H1 (cell line): ENCODE measurements around the gene DOK1. TPM values are rescaled to one million over a fixed set of nuclear protein-coding genes. Genes with fewer than 3 reads are reported as not detected.

ENCODE experiments used
- CTCF ChIA-PET: fragments of 300-600 bp; sonication (Branson Sonifier 250); formaldehyde crosslinking; loops from one replicate; lab custom pipeline; 2021; ENCODE audit not compliant: partially characterized antibody; lab: Charles Lee
- POLR2A ChIA-PET: fragments of 300-600 bp; sonication (Branson Sonifier 250); formaldehyde crosslinking; loops from one replicate; lab custom pipeline; 2021; ENCODE audit warnings: inconsistent platforms; ENCODE audit not compliant: partially characterized antibody; lab: Charles Lee
- DNase-seq, 2 experiments: peaks; one replicate each; pipeline versions ENCODE4 v3.0.0 to v3.0.0-alpha.2; 2010 to 2022; ENCODE audit warnings: low spot score in 2 of 2, low read depth in 1 of 2, mixed read lengths in 1 of 2
- FAIRE-seq: peaks from 2 replicates; lab custom pipeline; 2011; peaks lifted over from hg19 to GRCh38; lab: Jason Lieb, UNC
- H2AFZ ChIP-seq: 2 replicates; pipeline ENCODE4 v1.8.1; 2012; ENCODE audit warnings: low read length, inconsistent platforms
- H2AK5ac ChIP-seq: 2 replicates; pipeline ENCODE4 v1.6.1; 2013; ENCODE audit warnings: low read depth, low read length
- H2BK120ac ChIP-seq: replicated peaks from 2 replicates; pipeline ENCODE3; 2013; ENCODE audit warnings: low read depth, low read length, inconsistent platforms
- H2BK12ac ChIP-seq: 2 replicates; pipeline ENCODE4 v1.6.1; 2013; ENCODE audit warnings: low read depth, low read length
- H2BK15ac ChIP-seq: 2 replicates; pipeline ENCODE4 v1.6.1; 2013; ENCODE audit warnings: low read length
- H2BK20ac ChIP-seq: 2 replicates; pipeline ENCODE4 v1.6.1; 2013; ENCODE audit warnings: low read length
- H2BK5ac ChIP-seq: 2 replicates; pipeline ENCODE4 v1.6.1; 2013; ENCODE audit warnings: low read depth, low read length
- H3K14ac ChIP-seq: 2 replicates; pipeline ENCODE4 v1.6.1; 2013; ENCODE audit warnings: inconsistent platforms; ENCODE audit not compliant: insufficient read length
- H3K18ac ChIP-seq: 2 replicates; pipeline ENCODE4 v1.6.1; 2013; ENCODE audit warnings: low read length; ENCODE audit errors: extremely low read depth
- H3K23ac ChIP-seq: 2 replicates; pipeline ENCODE4 v1.6.1; 2013; ENCODE audit warnings: inconsistent platforms; ENCODE audit not compliant: insufficient read length
- H3K23me2 ChIP-seq: 2 replicates; pipeline ENCODE4 v1.6.1; 2013; ENCODE audit warnings: low read depth, low read length
- H3K27ac ChIP-seq: 2 replicates; pipeline ENCODE4 v1.6.1; 2011; ENCODE audit warnings: low read depth, low read length, inconsistent platforms
- H3K27me3 ChIP-seq, 4 experiments: replicated peaks in 1 of 4; 1 replicate in 1 of 4; 2 replicates in 3 of 4; pipeline versions ENCODE4 v1.6.1 to v1.8.1; 2011 to 2013; ENCODE audit warnings: low read length in 3 of 4, mild to moderate bottlenecking in 3 of 4, inconsistent platforms in 2 of 4, mixed read lengths in 2 of 4, moderate library complexity in 1 of 4; ENCODE audit not compliant: control insufficient read depth in 3 of 4, insufficient read depth in 3 of 4; ENCODE audit errors: extremely low read depth in 1 of 4
- H3K36me3 ChIP-seq, 4 experiments: 2 replicates each; pipeline versions ENCODE4 v1.6.1 to v1.8.1; 2011 to 2013; ENCODE audit warnings: mild to moderate bottlenecking in 4 of 4, low read length in 3 of 4, moderate library complexity in 2 of 4, control low read depth in 1 of 4, inconsistent platforms in 1 of 4; ENCODE audit not compliant: insufficient read depth in 4 of 4, control insufficient read depth in 2 of 4
- H3K4ac ChIP-seq: replicated peaks from 2 replicates; pipeline ENCODE3; 2013; ENCODE audit warnings: low read length, low read depth, mixed read lengths, inconsistent platforms; ENCODE audit not compliant: insufficient read length
- H3K4me1 ChIP-seq, 4 experiments: replicated peaks in 1 of 4; 1 replicate in 1 of 4; 2 replicates in 3 of 4; pipeline versions ENCODE4 v1.6.1 to v1.8.1; 2011 to 2013; ENCODE audit warnings: low read length in 3 of 4, inconsistent platforms in 2 of 4, mixed read lengths in 1 of 4; ENCODE audit not compliant: insufficient read depth in 4 of 4, control insufficient read depth in 3 of 4
- H3K4me2 ChIP-seq, 2 experiments: 2 replicates each; pipeline versions ENCODE4 v1.6.1 to v1.8.1; 2011 to 2013; ENCODE audit warnings: low read depth in 2 of 2, low read length in 2 of 2, control low read depth in 1 of 2, inconsistent platforms in 1 of 2, mild to moderate bottlenecking in 1 of 2; ENCODE audit not compliant: insufficient read depth in 1 of 2
- H3K4me3 ChIP-seq, 4 experiments: fragments of 200-600, 300-600 bp in 1 of 4; sonication (generic), shearing (Covaris generic), sonication (Bioruptor Twin) in 1 of 4; 2 replicates each; pipeline versions ENCODE4 v1.5.1 to v1.8.1; 2011 to 2016; ENCODE audit warnings: low read length in 4 of 4, low read depth in 3 of 4, control low read depth in 2 of 4, inconsistent platforms in 2 of 4, mild to moderate bottlenecking in 2 of 4, mixed read lengths in 1 of 4, moderate library complexity in 1 of 4; ENCODE audit not compliant: insufficient read depth in 2 of 4; ENCODE audit errors: extremely low read depth in 1 of 4
- H3K56ac ChIP-seq: replicated peaks from 2 replicates; pipeline ENCODE3; 2013; ENCODE audit warnings: low read depth, mild to moderate bottlenecking, mixed read lengths, low read length, inconsistent platforms; ENCODE audit not compliant: insufficient read length
- H3K79me1 ChIP-seq: 2 replicates; pipeline ENCODE4 v1.6.1; 2013; ENCODE audit warnings: low read depth, low read length, control low read depth
- H3K79me2 ChIP-seq, 2 experiments: 2 replicates each; pipeline versions ENCODE4 v1.6.1 to v1.8.1; 2012 to 2013; ENCODE audit warnings: low read length in 2 of 2, mild to moderate bottlenecking in 2 of 2, inconsistent platforms in 1 of 2; ENCODE audit not compliant: insufficient read depth in 2 of 2, control insufficient read depth in 1 of 2
- H3K9ac ChIP-seq, 4 experiments: replicated peaks in 1 of 4; 1 replicate in 1 of 4; 2 replicates in 3 of 4; pipeline versions ENCODE4 v1.6.1 to v1.8.1; 2011 to 2013; ENCODE audit warnings: low read depth in 3 of 4, low read length in 3 of 4, control low read depth in 2 of 4, mild to moderate bottlenecking in 2 of 4, moderate library complexity in 2 of 4, inconsistent platforms in 1 of 4; ENCODE audit errors: extremely low read depth in 1 of 4
- H3K9me3 ChIP-seq, 2 experiments: 2 replicates each; pipeline versions ENCODE4 v1.6.1 to v1.8.1; 2012 to 2013; ENCODE audit warnings: mild to moderate bottlenecking in 2 of 2, moderate library complexity in 2 of 2, control low read depth in 1 of 2, inconsistent platforms in 1 of 2, low read depth in 1 of 2, low read length in 1 of 2, mixed read lengths in 1 of 2; ENCODE audit not compliant: insufficient read depth in 2 of 2
- H4K20me1 ChIP-seq, 2 experiments: replicated peaks in 1 of 2; 2 replicates each; pipeline versions ENCODE3 to v1.8.1; 2011 to 2013; ENCODE audit warnings: inconsistent platforms in 2 of 2, low read length in 2 of 2, mild to moderate bottlenecking in 1 of 2; ENCODE audit not compliant: insufficient read depth in 2 of 2, control insufficient read depth in 1 of 2
- H4K5ac ChIP-seq: 2 replicates; pipeline ENCODE4 v1.6.1; 2013; ENCODE audit warnings: low read length, low read depth, mixed read lengths, inconsistent platforms; ENCODE audit not compliant: insufficient read length
- H4K8ac ChIP-seq: 2 replicates; pipeline ENCODE4 v1.8.0; 2013; ENCODE audit warnings: mild to moderate bottlenecking, moderate library complexity, low read length, inconsistent platforms; ENCODE audit not compliant: insufficient read depth; ENCODE audit errors: extremely low read depth
- H4K91ac ChIP-seq: replicated peaks from 2 replicates; pipeline ENCODE3; 2013; ENCODE audit warnings: low read length, mixed read lengths, inconsistent platforms; ENCODE audit not compliant: insufficient read length
- HDAC6 ChIP-seq: IDR thresholded peaks from one replicate; pipeline ENCODE4 v1.7.1; 2012; ENCODE audit warnings: low read depth, mild to moderate bottlenecking, inconsistent platforms, low read length, moderate library complexity
- NRF1 ChIP-seq: IDR thresholded peaks from 2 replicates; pipeline ENCODE4 v1.6.1; 2011; ENCODE audit warnings: mild to moderate bottlenecking, low read depth, low read length, improper control_type of control experiment
- POU5F1 ChIP-seq: IDR thresholded peaks from 2 replicates; pipeline ENCODE4 v1.6.1; 2011; ENCODE audit warnings: low read depth, mild to moderate bottlenecking, low read length, moderate library complexity
- RXRA ChIP-seq: IDR thresholded peaks from 2 replicates; pipeline ENCODE4 v1.6.1; 2011; ENCODE audit warnings: low read depth, mild to moderate bottlenecking, low read length, moderate library complexity; ENCODE audit not compliant: insufficient read depth
- WGBS, 2 experiments: shearing (Covaris generic) in 1 of 2; methylation state at CpG; one replicate each; pipeline versions ENCODE4 v1.1.6 to v1.1.7; 2013 to 2015; ENCODE audit warnings: low lambda C conversion rate in 2 of 2, mixed read lengths in 2 of 2, inconsistent platforms in 1 of 2, low coverage in 1 of 2, missing lambda C conversion rate in 1 of 2; ENCODE audit not compliant: insufficient replicate concordance in 2 of 2, insufficient coverage in 1 of 2, insufficient read length in 1 of 2; ENCODE audit errors: extremely low coverage in 1 of 2, missing lambda C conversion rate in 1 of 2; 5-methylcytosine and 5-hydroxymethylcytosine counted together
- polyA plus RNA-seq, 7 experiments: library from polyadenylated mRNA; depleted of rRNA in 3 of 7; stranded (reverse) in 5 of 7; unstranded in 2 of 7; fragments of >200 nt in 5 of 7; fragments of 200-250 nt in 2 of 7; gene quantifications; 1 replicate in 5 of 7; 2 replicates in 1 of 7; 4 replicates in 1 of 7; pipeline versions ENCODE4 v1.2.1 to v1.2.3, GENCODE V29; 2011 to 2013; ENCODE audit warnings: missing spikeins in 2 of 7, mixed read lengths in 2 of 7
- total RNA-seq: library from RNA; stranded (reverse); fragmentation: NEBNext Ultra II Directional; extraction: Animal tissue kit (Norgen Biotek cat#: 25700); gene quantifications from 2 replicates; pipeline ENCODE4 v1.2.1, GENCODE V29; 2021

DOK1 gene
- total and polyA plus RNA-seq, 2 of the 8 experiments (the other 6 are each of a cell fraction or from before 2014, with no cell fraction given): 11.0 to 14.3 TPM

DNA sequence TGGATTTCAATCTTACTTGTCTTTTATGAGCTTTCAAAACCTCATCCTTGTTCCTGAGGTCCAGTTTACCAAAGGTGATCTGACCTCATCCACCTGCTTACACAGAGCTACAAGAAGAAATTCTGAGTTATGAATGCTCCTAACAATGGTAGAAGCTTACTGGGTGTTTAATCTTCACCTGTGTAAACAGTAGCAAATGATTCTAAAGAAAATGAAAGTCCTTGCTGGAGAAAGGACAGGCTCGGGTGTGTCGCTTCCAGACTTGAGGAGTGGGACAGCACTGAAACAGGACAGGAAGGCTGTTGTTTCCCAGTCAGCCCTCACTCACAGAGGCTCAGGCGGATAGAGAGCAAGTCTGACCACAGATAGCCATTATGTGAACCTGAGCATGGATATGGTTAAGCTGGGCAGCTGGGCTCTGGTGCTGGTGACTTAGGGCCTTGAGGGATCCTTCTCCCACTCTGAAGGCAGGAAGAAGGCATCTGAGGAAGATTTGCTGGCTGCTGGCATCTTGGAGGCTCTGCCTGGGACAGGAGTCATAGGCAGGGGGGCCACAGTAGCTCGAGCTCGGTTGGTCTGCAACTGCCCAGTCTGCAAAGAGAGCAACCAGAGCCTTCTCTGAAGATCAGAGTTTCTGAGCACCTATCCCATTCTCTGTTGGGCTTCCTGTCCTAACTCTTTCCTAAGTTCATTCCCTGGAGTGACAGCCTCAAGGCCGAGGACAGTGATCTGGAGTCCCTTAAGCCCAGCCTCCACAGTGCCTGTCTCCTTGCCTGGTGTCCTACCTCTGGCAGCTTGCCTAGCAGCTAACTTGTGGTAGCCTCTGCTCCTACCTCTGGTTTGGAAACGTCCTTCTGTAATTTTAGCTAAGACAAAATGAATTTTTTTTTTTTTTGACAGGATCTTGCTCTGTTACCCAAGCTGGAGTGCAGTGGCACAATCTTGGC is 4.0 kb downstream of the DOK1 start:
- H3K27ac ChIP-seq: no peak overlapping the region
- H3K79me1 ChIP-seq: no peaks in the 10 kb centered on the region
- no peak overlapping the region for H3K4me2 ChIP-seq
- no peak overlapping the region for H2BK5ac ChIP-seq
- peaks cover 0 to 7% (median 5%) of the 10 kb centered on the region in 4 experiments; a peak in 6 of 7 replicates for H3K4me1 ChIP-seq
- no peak overlapping the region for H2BK12ac ChIP-seq
- 86% methylated on average over 7 of the region's 7 CpGs; no CpG with 5 or more reads in 1 of the 2 experiments for WGBS, 2 experiments
- no peak for FAIRE-seq
- H3K18ac ChIP-seq: no peak overlapping the region
- 0 out of 2 replicates have a peak overlapping the region, but pooled peaks have one; percentile 75 for H2AK5ac ChIP-seq
- peaks cover 0 to 4% of the 10 kb centered on the region in 2 experiments for H4K20me1 ChIP-seq
- peaks cover 11% of the 10 kb centered on the region for H3K23me2 ChIP-seq
- H3K14ac ChIP-seq: no peak overlapping the region
- H3K4ac ChIP-seq: no peak overlapping the region
- DNase-seq: no peak
- H4K91ac ChIP-seq: no peak overlapping the region
- no peak overlapping the region for H4K8ac ChIP-seq
- H2BK120ac ChIP-seq: no peak overlapping the region
- H3K9ac ChIP-seq: no peak overlapping the region
- no peak overlapping the region for H3K56ac ChIP-seq
- POLR2A ChIA-PET: interaction anchor here (0.6 to 2.2 kb wide), 8 partner anchors 8 to 141 kb away, joined by 3 to 10 read pairs (median 3); partner anchors contain the start of genes AUP1, HTRA2 and WBP1
- no peak overlapping the region for H3K4me3 ChIP-seq
- H3K9me3 ChIP-seq: no peaks in the 10 kb centered on the region
- H3K36me3 ChIP-seq: no peaks in the 10 kb centered on the region; a peak in 1 of 8 replicates
- no peak overlapping the region for H4K5ac ChIP-seq
- H3K79me2 ChIP-seq: no peaks in the 10 kb centered on the region
- H3K27me3 ChIP-seq: peaks cover 0 to 28% (median 22%) of the 10 kb centered on the region in 4 experiments; a peak in 6 of 7 replicates
- 0 out of 2 replicates have a peak overlapping the region, but pooled peaks have one; percentile 40 for H2BK15ac ChIP-seq
- H2BK20ac ChIP-seq: no peak overlapping the region
- H3K23ac ChIP-seq: no peak overlapping the region
- no peak overlapping the region for H2AFZ ChIP-seq
- CTCF ChIA-PET: interaction anchor here (0.9 to 7.5 kb wide), 9 partner anchors 13 to 84 kb away, joined by 3 to 56 read pairs (median 7); no protein-coding TSS in a partner anchor
- no peak for TF ChIP-seq RXRA
- no peak for TF ChIP-seq HDAC6
- no peak for TF ChIP-seq NRF1
- TF ChIP-seq POU5F1: no peak
